HepG2 (cell line): ENCODE measurements around the gene OVOL2. TPM values are rescaled to one million over a fixed set of nuclear protein-coding genes. Genes with fewer than 3 reads are reported as not detected.

Experiments used
- ETV5 ChIP-seq: IDR thresholded peaks from 2 replicates; pipeline ENCODE4 v1.6.1; 2018; ENCODE audit warnings: missing biosample characterization, missing genetic modification reagents, inconsistent platforms, borderline replicate concordance
- FLYWCH1 ChIP-seq: sonication (generic); formaldehyde crosslinking; IDR thresholded peaks from 2 replicates; pipeline ENCODE4 v1.8.1; 2023; ENCODE audit warnings: mild to moderate bottlenecking, missing genetic modification reagents
- KLF12 ChIP-seq: sonication (generic); formaldehyde crosslinking; IDR thresholded peaks from 2 replicates; pipeline ENCODE4 v1.4.0; 2020; ENCODE audit warnings: missing genetic modification reagents, borderline replicate concordance
- KLF13 ChIP-seq: sonication (generic); formaldehyde crosslinking; IDR thresholded peaks from 2 replicates; pipeline ENCODE4 v1.4.0; 2020; ENCODE audit warnings: mild to moderate bottlenecking, missing genetic modification reagents
- NFE2 ChIP-seq: sonication (generic); formaldehyde crosslinking; IDR thresholded peaks from 2 replicates; pipeline ENCODE4 v1.4.0; 2020; ENCODE audit warnings: missing genetic modification reagents
- NR2F6 ChIP-seq, 2 experiments: IDR thresholded peaks; 2 replicates each; pipeline ENCODE4 v1.6.1; 2016; ENCODE audit warnings: antibody characterized with exemption in 1 of 2, mild to moderate bottlenecking in 1 of 2
- PAF1 ChIP-seq: IDR thresholded peaks from 2 replicates; pipeline ENCODE4 v1.6.1; 2016; ENCODE audit warnings: missing genetic modification reagents, missing compliant biosample characterization
- PCBP2 ChIP-seq: fragments of 200-400 bp; formaldehyde crosslinking; optimal IDR thresholded peaks from 2 replicates; pipeline ENCODE3; 2018; ENCODE audit warnings: low read length, low read depth; ENCODE audit not compliant: poor library complexity, severe bottlenecking
- ZBTB38 ChIP-seq: sonication (generic); formaldehyde crosslinking; IDR thresholded peaks from 2 replicates; pipeline ENCODE4 v1.5.1; 2020; ENCODE audit warnings: mild to moderate bottlenecking, missing genetic modification reagents
- ZNF232 ChIP-seq: sonication (generic); formaldehyde crosslinking; IDR thresholded peaks from 2 replicates; pipeline ENCODE4 v1.4.0; 2020; ENCODE audit warnings: missing genetic modification reagents, borderline replicate concordance
- ZNF335 ChIP-seq: sonication (generic); formaldehyde crosslinking; IDR thresholded peaks from 2 replicates; pipeline ENCODE4 v1.4.0; 2020; ENCODE audit warnings: missing genetic modification reagents
- ZNF558 ChIP-seq: sonication (generic); formaldehyde crosslinking; IDR thresholded peaks from 2 replicates; pipeline ENCODE4 v1.9.0; 2022; ENCODE audit warnings: mild to moderate bottlenecking, missing genetic modification reagents, borderline replicate concordance
- ZNF563 ChIP-seq: sonication (generic); formaldehyde crosslinking; IDR thresholded peaks from 2 replicates; pipeline ENCODE4 v1.8.0; 2022; ENCODE audit warnings: mild to moderate bottlenecking, moderate library complexity, missing genetic modification reagents
- polyA plus RNA-seq, 8 experiments: library from polyadenylated mRNA; depleted of rRNA in 3 of 8; stranded (reverse) in 7 of 8; unstranded in 1 of 8; fragments of >200 nt; fragmentation: Illumina TruSeq in 4 of 8; extraction: Trizol in 4 of 8; gene quantifications; 2 replicates each; pipeline versions ENCODE4 v1.2.1 to v1.2.3, GENCODE V29; 2011 to 2016; ENCODE audit warnings: low read depth in 4 of 8, missing spikeins in 1 of 8, mixed read lengths in 1 of 8; ENCODE audit not compliant: insufficient read depth in 1 of 8
- total RNA-seq, 5 experiments: library from RNA; depleted of rRNA; stranded (reverse); fragments of >200 nt; fragmentation: Illumina TruSeq; extraction: Trizol; gene quantifications; 2 replicates each; pipeline ENCODE4 v1.2.3, GENCODE V29; 2016; ENCODE audit warnings: low read depth in 1 of 5
- TF ChIP-seq, protein P1 (sequence below): sonication (generic); formaldehyde crosslinking; IDR thresholded peaks from 2 replicates; pipeline ENCODE4 v1.5.0; 2020; ENCODE audit warnings: mild to moderate bottlenecking, missing genetic modification reagents, borderline replicate concordance
- TF ChIP-seq, protein P2 (sequence below): IDR thresholded peaks from 2 replicates; pipeline ENCODE4 v1.6.1; 2016; ENCODE audit warnings: control low read depth
- TF ChIP-seq, protein P3 (sequence below): IDR thresholded peaks from 2 replicates; pipeline ENCODE4 v1.6.1; 2016; ENCODE audit warnings: low read depth, control low read depth
- TF ChIP-seq, protein P4 (sequence below): sonication (generic); formaldehyde crosslinking; IDR thresholded peaks from 2 replicates; pipeline ENCODE4 v1.4.0; 2020; ENCODE audit warnings: missing genetic modification reagents, mild to moderate bottlenecking, borderline replicate concordance
- TF ChIP-seq, protein P5 (sequence below): sonication (generic); formaldehyde crosslinking; IDR thresholded peaks from 2 replicates; pipeline ENCODE4 v1.4.0; 2020; ENCODE audit warnings: low read depth, mild to moderate bottlenecking, missing genetic modification reagents

OVOL2 gene
- total and polyA plus RNA-seq, 2 of the 13 experiments (the other 11 are each of a cell fraction or from before 2014, with no cell fraction given), result 0.20 to 0.31 TPM

DNA sequence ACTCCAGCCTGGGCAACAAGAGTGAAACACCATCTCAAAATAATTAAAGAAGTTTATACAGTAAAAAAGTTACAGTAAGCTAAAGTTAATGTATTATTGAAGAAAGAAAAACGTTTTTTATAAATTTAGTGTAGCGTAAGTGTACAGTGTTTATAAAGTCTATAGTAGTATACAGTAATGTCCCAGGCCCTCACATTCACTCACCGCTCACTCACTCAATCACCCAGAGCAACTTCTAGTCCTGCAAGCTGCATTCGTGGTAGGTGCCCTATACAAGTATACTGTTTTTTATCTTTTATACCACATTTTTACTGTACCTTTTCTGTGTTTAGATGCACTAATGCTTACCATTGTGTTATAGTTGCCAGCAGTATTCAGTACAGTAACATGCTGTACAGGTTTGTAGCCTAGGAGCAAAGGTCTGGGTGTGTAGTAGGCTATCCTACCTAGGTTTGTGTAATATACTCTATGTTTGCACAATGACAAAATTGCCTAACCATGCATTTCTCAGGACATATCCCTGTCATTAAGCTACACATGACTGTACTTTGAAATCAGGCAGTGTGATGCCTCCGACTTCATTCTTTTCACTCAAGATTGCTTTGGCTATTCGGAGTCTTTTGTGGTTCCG is 72.2 kb downstream of the OVOL2 start (continued):
- TF ChIP-seq, protein P1, sequence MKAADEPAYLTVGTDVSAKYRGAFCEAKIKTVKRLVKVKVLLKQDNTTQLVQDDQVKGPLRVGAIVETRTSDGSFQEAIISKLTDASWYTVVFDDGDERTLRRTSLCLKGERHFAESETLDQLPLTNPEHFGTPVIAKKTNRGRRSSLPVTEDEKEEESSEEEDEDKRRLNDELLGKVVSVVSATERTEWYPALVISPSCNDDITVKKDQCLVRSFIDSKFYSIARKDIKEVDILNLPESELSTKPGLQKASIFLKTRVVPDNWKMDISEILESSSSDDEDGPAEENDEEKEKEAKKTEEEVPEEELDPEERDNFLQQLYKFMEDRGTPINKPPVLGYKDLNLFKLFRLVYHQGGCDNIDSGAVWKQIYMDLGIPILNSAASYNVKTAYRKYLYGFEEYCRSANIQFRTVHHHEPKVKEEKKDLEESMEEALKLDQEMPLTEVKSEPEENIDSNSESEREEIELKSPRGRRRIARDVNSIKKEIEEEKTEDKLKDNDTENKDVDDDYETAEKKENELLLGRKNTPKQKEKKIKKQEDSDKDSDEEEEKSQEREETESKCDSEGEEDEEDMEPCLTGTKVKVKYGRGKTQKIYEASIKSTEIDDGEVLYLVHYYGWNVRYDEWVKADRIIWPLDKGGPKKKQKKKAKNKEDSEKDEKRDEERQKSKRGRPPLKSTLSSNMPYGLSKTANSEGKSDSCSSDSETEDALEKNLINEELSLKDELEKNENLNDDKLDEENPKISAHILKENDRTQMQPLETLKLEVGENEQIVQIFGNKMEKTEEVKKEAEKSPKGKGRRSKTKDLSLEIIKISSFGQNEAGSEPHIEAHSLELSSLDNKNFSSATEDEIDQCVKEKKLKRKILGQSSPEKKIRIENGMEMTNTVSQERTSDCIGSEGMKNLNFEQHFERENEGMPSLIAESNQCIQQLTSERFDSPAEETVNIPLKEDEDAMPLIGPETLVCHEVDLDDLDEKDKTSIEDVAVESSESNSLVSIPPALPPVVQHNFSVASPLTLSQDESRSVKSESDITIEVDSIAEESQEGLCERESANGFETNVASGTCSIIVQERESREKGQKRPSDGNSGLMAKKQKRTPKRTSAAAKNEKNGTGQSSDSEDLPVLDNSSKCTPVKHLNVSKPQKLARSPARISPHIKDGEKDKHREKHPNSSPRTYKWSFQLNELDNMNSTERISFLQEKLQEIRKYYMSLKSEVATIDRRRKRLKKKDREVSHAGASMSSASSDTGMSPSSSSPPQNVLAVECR, result peak; percentile 71; the same call in 1 of the 2 replicates
- TF ChIP-seq ZNF563 (CRISPR knock-in tag) (no peak), ETV5 (CRISPR knock-in tag) (peak; percentile 74; the same call in 1 of the 2 replicates), NR2F6 (IDR thresholded peaks at IDR 0.05) (peak; percentile 71; the same call in 1 of the 2 replicates), NR2F6 (CRISPR knock-in tag; IDR thresholded peaks at IDR 0.05) (peak; percentile 89), PAF1 (CRISPR knock-in tag) (no peak), ZNF335 (CRISPR knock-in tag) (no peak; the same call in 1 of the 2 replicates), KLF12 (CRISPR knock-in tag) (no peak), KLF13 (CRISPR knock-in tag) (no peak), ZNF558 (CRISPR knock-in tag) (no peak), NFE2 (CRISPR knock-in tag) (no peak), ZNF232 (peak; percentile 62; the same call in 1 of the 2 replicates), FLYWCH1 (no peak), PCBP2 (no peak), ZBTB38 (CRISPR knock-in tag) (no peak)
- TF ChIP-seq, protein P2, sequence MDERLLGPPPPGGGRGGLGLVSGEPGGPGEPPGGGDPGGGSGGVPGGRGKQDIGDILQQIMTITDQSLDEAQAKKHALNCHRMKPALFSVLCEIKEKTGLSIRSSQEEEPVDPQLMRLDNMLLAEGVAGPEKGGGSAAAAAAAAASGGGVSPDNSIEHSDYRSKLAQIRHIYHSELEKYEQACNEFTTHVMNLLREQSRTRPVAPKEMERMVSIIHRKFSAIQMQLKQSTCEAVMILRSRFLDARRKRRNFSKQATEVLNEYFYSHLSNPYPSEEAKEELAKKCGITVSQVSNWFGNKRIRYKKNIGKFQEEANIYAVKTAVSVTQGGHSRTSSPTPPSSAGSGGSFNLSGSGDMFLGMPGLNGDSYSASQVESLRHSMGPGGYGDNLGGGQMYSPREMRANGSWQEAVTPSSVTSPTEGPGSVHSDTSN, result no peak
- TF ChIP-seq, protein P3, sequence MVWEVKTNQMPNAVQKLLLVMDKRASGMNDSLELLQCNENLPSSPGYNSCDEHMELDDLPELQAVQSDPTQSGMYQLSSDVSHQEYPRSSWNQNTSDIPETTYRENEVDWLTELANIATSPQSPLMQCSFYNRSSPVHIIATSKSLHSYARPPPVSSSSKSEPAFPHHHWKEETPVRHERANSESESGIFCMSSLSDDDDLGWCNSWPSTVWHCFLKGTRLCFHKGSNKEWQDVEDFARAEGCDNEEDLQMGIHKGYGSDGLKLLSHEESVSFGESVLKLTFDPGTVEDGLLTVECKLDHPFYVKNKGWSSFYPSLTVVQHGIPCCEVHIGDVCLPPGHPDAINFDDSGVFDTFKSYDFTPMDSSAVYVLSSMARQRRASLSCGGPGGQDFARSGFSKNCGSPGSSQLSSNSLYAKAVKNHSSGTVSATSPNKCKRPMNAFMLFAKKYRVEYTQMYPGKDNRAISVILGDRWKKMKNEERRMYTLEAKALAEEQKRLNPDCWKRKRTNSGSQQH, result 0 out of 2 replicates have a peak, but pooled peaks have one; percentile 47
- TF ChIP-seq, protein P4, sequence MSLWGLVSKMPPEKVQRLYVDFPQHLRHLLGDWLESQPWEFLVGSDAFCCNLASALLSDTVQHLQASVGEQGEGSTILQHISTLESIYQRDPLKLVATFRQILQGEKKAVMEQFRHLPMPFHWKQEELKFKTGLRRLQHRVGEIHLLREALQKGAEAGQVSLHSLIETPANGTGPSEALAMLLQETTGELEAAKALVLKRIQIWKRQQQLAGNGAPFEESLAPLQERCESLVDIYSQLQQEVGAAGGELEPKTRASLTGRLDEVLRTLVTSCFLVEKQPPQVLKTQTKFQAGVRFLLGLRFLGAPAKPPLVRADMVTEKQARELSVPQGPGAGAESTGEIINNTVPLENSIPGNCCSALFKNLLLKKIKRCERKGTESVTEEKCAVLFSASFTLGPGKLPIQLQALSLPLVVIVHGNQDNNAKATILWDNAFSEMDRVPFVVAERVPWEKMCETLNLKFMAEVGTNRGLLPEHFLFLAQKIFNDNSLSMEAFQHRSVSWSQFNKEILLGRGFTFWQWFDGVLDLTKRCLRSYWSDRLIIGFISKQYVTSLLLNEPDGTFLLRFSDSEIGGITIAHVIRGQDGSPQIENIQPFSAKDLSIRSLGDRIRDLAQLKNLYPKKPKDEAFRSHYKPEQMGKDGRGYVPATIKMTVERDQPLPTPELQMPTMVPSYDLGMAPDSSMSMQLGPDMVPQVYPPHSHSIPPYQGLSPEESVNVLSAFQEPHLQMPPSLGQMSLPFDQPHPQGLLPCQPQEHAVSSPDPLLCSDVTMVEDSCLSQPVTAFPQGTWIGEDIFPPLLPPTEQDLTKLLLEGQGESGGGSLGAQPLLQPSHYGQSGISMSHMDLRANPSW (CRISPR knock-in tag), result peak; percentile 74; the same call in 1 of the 2 replicates
- TF ChIP-seq, protein P5, sequence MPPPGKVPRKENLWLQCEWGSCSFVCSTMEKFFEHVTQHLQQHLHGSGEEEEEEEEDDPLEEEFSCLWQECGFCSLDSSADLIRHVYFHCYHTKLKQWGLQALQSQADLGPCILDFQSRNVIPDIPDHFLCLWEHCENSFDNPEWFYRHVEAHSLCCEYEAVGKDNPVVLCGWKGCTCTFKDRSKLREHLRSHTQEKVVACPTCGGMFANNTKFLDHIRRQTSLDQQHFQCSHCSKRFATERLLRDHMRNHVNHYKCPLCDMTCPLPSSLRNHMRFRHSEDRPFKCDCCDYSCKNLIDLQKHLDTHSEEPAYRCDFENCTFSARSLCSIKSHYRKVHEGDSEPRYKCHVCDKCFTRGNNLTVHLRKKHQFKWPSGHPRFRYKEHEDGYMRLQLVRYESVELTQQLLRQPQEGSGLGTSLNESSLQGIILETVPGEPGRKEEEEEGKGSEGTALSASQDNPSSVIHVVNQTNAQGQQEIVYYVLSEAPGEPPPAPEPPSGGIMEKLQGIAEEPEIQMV (CRISPR knock-in tag), result no peak
